Peyer's patch (tissue), 4 donors: ENCODE measurements around the gene RASAL2.

Source experiments
- CTCF ChIP-seq, 6 experiments: fragments of 450-650 bp in 4 of 6; fragments of 200-600 bp in 2 of 6; sonication (generic) in 1 of 6; IDR thresholded peaks; one replicate each; pipeline ENCODE4 v1.5.1; 2017 to 2019; ENCODE audit warnings: antibody characterized with exemption in 6 of 6, mild to moderate bottlenecking in 3 of 6, moderate library complexity in 1 of 6
- POLR2A ChIP-seq, 2 donors: fragments of 450-650 bp; IDR thresholded peaks; one replicate each; pipeline ENCODE4 v1.5.1; 2017; ENCODE audit warnings: antibody characterized with exemption in 2 of 2, mild to moderate bottlenecking in 2 of 2, moderate library complexity in 2 of 2

- no peak for TF ChIP-seq POLR2A (IDR thresholded peaks at IDR 0.05)
- no peak for TF ChIP-seq CTCF (IDR thresholded peaks at IDR 0.05)
Measured at GRCh38 chr1:178057141-178057765, 36.7 kb upstream of the RASAL2 start.
